HCT116 (cell line): ENCODE results near the gene RPTOR. TPM values are rescaled to one million over a fixed set of nuclear protein-coding genes. Genes with fewer than 3 reads are reported as not detected.

ENCODE experiments used
- ATAC-seq: fragments of 200-7000 bp; cut with Tn5 transposase; 2 replicates; pipeline ENCODE4 v1.9.1; 2020; ENCODE audit warnings: mild to moderate bottlenecking, moderate library complexity
- BruUV-seq: library from RNA; stranded (reverse); fragments of 400-500 nt; replicated peaks from 2 replicates; lab custom pipeline; 2021; lab: Mats Ljungman, UMichigan
- CTCF ChIA-PET: fragments of 300-600 bp; sonication (Branson Sonifier 250); formaldehyde crosslinking; loops from one replicate; lab custom pipeline; 2021; ENCODE audit warnings: antibody characterized with exemption; lab: Charles Lee
- POLR2A ChIA-PET: fragments of 300-600, 350-600 bp; sonication (Branson Sonifier 250); formaldehyde crosslinking; loops from one replicate; lab custom pipeline; 2021; ENCODE audit warnings: antibody characterized with exemption; lab: Charles Lee
- RAD21 ChIA-PET, 2 experiments: fragments of 300-600 bp; sonication (Branson Sonifier 250); formaldehyde crosslinking; loops; one replicate each; lab custom pipeline; 2023; ENCODE audit warnings: low total read pairs in 2 of 2; ENCODE audit not compliant: uncharacterized antibody in 2 of 2, unreplicated experiment in 2 of 2, low non-redundant PET in 1 of 2; lab: Charles Lee
- DNase-seq: peaks from one replicate; pipeline ENCODE4 v3.0.0-alpha.2; 2010; ENCODE audit warnings: low read depth, low spot score
- H2AFZ ChIP-seq: fragments of 200-600 bp; shearing (Covaris generic), sonication (generic); 2 replicates; pipeline ENCODE4 v1.6.1; 2017; ENCODE audit warnings: low read depth, mixed run types, mixed read lengths, antibody characterized with exemption, low read length; ENCODE audit not compliant: poor library complexity, severe bottlenecking
- H3K27ac ChIP-seq: 2 replicates; pipeline ENCODE4 v1.5.1; 2012; ENCODE audit warnings: low read depth, low read length
- H3K27me3 ChIP-seq: fragments of 200-600 bp; sonication (generic); 2 replicates; pipeline ENCODE4 v1.6.1; 2016; ENCODE audit warnings: mixed run types, low read length, mixed read lengths; ENCODE audit not compliant: insufficient read depth
- H3K36me3 ChIP-seq, 2 experiments: fragments of 200-500 bp in 1 of 2; fragments of 200-600 bp in 1 of 2; sonication (Bioruptor generic) in 1 of 2; sonication (generic) in 1 of 2; 2 replicates each; pipeline versions ENCODE4 v1.5.1 to v1.6.1; 2014 to 2016; ENCODE audit warnings: low read length in 2 of 2, inconsistent platforms in 1 of 2, mixed read lengths in 1 of 2, mixed run types in 1 of 2; ENCODE audit not compliant: insufficient read depth in 2 of 2, control insufficient read depth in 1 of 2
- H3K4me1 ChIP-seq, 2 experiments: fragments of 200-600 bp in 1 of 2; sonication (generic) in 1 of 2; 2 replicates each; pipeline versions ENCODE4 v1.5.1 to v1.6.1; 2012 to 2017; ENCODE audit warnings: low read length in 2 of 2, inconsistent platforms in 1 of 2, mild to moderate bottlenecking in 1 of 2, mixed read lengths in 1 of 2, mixed run types in 1 of 2, moderate library complexity in 1 of 2; ENCODE audit not compliant: insufficient read depth in 2 of 2, control insufficient read depth in 1 of 2
- H3K4me2 ChIP-seq: fragments of 200-600 bp; sonication (generic); 2 replicates; pipeline ENCODE4 v1.6.1; 2017; ENCODE audit warnings: mixed run types, low read length, mixed read lengths
- H3K4me3 ChIP-seq, 2 experiments: fragments of 200-600 bp in 1 of 2; sonication (generic) in 1 of 2; replicated peaks in 1 of 2; 2 replicates each; pipeline ENCODE4 v1.5.1; 2011 to 2016; ENCODE audit warnings: low read length in 2 of 2, control low read depth in 1 of 2, low read depth in 1 of 2, mild to moderate bottlenecking in 1 of 2, mixed read lengths in 1 of 2, mixed run types in 1 of 2
- H3K79me2 ChIP-seq: fragments of 200-600 bp; sonication (generic); 2 replicates; pipeline ENCODE4 v1.6.1; 2017; ENCODE audit warnings: mild to moderate bottlenecking, mixed run types, low read length, moderate library complexity, mixed read lengths; ENCODE audit not compliant: insufficient read depth
- H3K9ac ChIP-seq: fragments of 200-600 bp; sonication (generic); 2 replicates; pipeline ENCODE4 v1.6.1; 2016; ENCODE audit warnings: low read length, mixed read lengths
- H3K9me2 ChIP-seq: fragments of 200-600 bp; sonication (generic), shearing (Covaris generic); 2 replicates; pipeline ENCODE4 v1.6.1; 2017; ENCODE audit warnings: mixed run types, mild to moderate bottlenecking, moderate library complexity; ENCODE audit not compliant: insufficient read depth
- H3K9me3 ChIP-seq, 2 experiments: fragments of 200-500 bp in 1 of 2; fragments of 200-600 bp in 1 of 2; sonication (Bioruptor generic) in 1 of 2; sonication (generic) in 1 of 2; 2 replicates each; pipeline ENCODE4 v1.6.1; 2014 to 2017; ENCODE audit warnings: low read length in 2 of 2, mixed read lengths in 2 of 2, inconsistent platforms in 1 of 2, low read depth in 1 of 2, mild to moderate bottlenecking in 1 of 2, mixed run types in 1 of 2, moderate library complexity in 1 of 2; ENCODE audit not compliant: control insufficient read depth in 1 of 2, insufficient read depth in 1 of 2
- H4K20me1 ChIP-seq: fragments of 200-600 bp; sonication (generic), shearing (Covaris generic); 2 replicates; pipeline ENCODE4 v1.6.1; 2017; ENCODE audit warnings: mixed run types, mild to moderate bottlenecking, moderate library complexity; ENCODE audit not compliant: insufficient read depth
- CBX3 ChIP-seq: IDR thresholded peaks from 2 replicates; pipeline ENCODE4 v1.6.1; 2012; ENCODE audit warnings: low read depth
- CEBPB ChIP-seq: IDR thresholded peaks from 2 replicates; pipeline ENCODE4 v1.6.1; 2012; ENCODE audit warnings: low read depth
- ELF1 ChIP-seq: IDR thresholded peaks from 2 replicates; pipeline ENCODE4 v1.6.1; 2012; ENCODE audit warnings: low read depth, borderline replicate concordance
- EZH2 ChIP-seq: fragments of 200-600 bp; sonication (generic); IDR thresholded peaks from 2 replicates; pipeline ENCODE4 v1.6.1; 2017; ENCODE audit warnings: antibody characterized with exemption, mixed run types
- EZH2phosphoT487 ChIP-seq: fragments of 200-600 bp; IDR thresholded peaks from 2 replicates; pipeline ENCODE4 v1.6.1; 2018; ENCODE audit warnings: antibody characterized with exemption, borderline replicate concordance
- JUND ChIP-seq: IDR thresholded peaks from 2 replicates; pipeline ENCODE4 v1.6.1; 2012
- POLR2AphosphoS5 ChIP-seq: IDR thresholded peaks from 2 replicates; pipeline ENCODE4 v1.6.1; 2011; ENCODE audit warnings: mild to moderate bottlenecking, low read depth, low read length, moderate library complexity
- RAD21 ChIP-seq: IDR thresholded peaks from 2 replicates; pipeline ENCODE4 v1.6.1; 2012; ENCODE audit warnings: low read depth, mild to moderate bottlenecking
- SIN3A ChIP-seq: IDR thresholded peaks from 2 replicates; pipeline ENCODE4 v1.6.1; 2012; ENCODE audit warnings: low read depth
- SRF ChIP-seq: IDR thresholded peaks from 2 replicates; pipeline ENCODE4 v1.6.1; 2012; ENCODE audit warnings: low read depth
- YY1 ChIP-seq: IDR thresholded peaks from 2 replicates; pipeline ENCODE4 v1.6.1; 2011; ENCODE audit warnings: low read length, low read depth, moderate library complexity, mild to moderate bottlenecking; ENCODE audit not compliant: insufficient replicate concordance; ENCODE audit errors: extremely low read depth
- ZFX ChIP-seq: fragments of 450-650 bp; IDR thresholded peaks from 2 replicates; pipeline ENCODE4 v1.6.1; 2017
- ZNF274 ChIP-seq: fragments of 200-500 bp; sonication (Bioruptor generic); IDR thresholded peaks from 2 replicates; pipeline ENCODE4 v1.6.1; 2014; ENCODE audit warnings: mild to moderate bottlenecking, low read depth, low read length, inconsistent platforms
- intact Hi-C: fragments of 100-400 bp; cut with micrococcal nuclease; formaldehyde crosslinking; loops from 2 replicates; pipeline ENCODE4 v1.10.0; 2022
- total RNA-seq: library from RNA; stranded (reverse); gene quantifications from one replicate; pipeline ENCODE4 v1.2.1, GENCODE V29; 2021; ENCODE audit not compliant: unreplicated experiment
- TF ChIP-seq, protein P1 (sequence below): IDR thresholded peaks from 2 replicates; pipeline ENCODE4 v1.6.1; 2012

RPTOR gene
- total RNA-seq, 1 experiment from 2014 or later = 69.5 TPM

DNA sequence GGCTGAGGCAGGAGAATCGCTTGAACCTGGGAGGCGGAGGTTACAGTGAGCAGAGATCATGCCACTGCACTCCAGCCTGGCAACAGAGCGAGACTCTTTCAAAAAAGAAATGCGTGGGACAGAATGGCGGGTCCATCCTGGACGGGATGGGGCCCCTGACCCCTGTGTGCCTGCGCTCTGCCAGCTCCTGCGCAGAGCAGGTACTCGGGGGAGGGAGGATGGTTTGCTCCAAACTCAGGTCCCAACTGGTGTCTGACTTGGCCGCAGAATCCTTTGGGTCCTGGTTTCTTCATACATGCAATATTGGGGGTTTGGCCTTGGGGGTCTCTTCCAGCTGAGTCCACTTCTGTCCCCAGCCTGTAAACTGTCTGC is 457.4 kb downstream of the RPTOR start:
- H3K79me2 ChIP-seq = no peaks in the 10 kb centered on the region
- ATAC-seq (peak; percentile 16; the same call in 1 of the 2 replicates), DNase-seq (no peak)
- ChIA-PET RAD21 (no interaction called here), POLR2A (no interaction called here), CTCF (interaction anchor here (1.2 kb wide), 1 partner anchor 11 kb away, joined by 3 read pairs; the partner anchor contains the start of gene CHMP6)
- H3K4me3 ChIP-seq = no peak overlapping the region
- H3K36me3 ChIP-seq = peaks cover 20 to 21% of the 10 kb centered on the region in 2 experiments; a peak in 3 of 4 replicates
- peaks cover 12% of the 10 kb centered on the region for H3K27me3 ChIP-seq
- no peaks in the 10 kb centered on the region for H3K9me2 ChIP-seq
- TF ChIP-seq RAD21 = no peak
- TF ChIP-seq POLR2AphosphoS5 = no peak
- no peak for TF ChIP-seq CBX3
- TF ChIP-seq EZH2phosphoT487 = no peak
- no peak for TF ChIP-seq SRF
- TF ChIP-seq JUND = no peak
- TF ChIP-seq ZNF274 = no peak
- TF ChIP-seq YY1 = no peak
- no peak for TF ChIP-seq SIN3A
- TF ChIP-seq ELF1 = no peak
- TF ChIP-seq, protein P1, sequence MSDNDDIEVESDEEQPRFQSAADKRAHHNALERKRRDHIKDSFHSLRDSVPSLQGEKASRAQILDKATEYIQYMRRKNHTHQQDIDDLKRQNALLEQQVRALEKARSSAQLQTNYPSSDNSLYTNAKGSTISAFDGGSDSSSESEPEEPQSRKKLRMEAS = no peak
- no peak for TF ChIP-seq ZFX
- no peak for TF ChIP-seq EZH2
- TF ChIP-seq CEBPB = no peak
- TF ChIP-seq, all 23 proteins: peak for 0
- BruUV-seq = no TSS peak
- intact Hi-C loops = no loop called here
- H3K4me2 ChIP-seq = peak overlapping the region; percentile 30
- H3K9me3 ChIP-seq = no peaks in the 10 kb centered on the region
- H4K20me1 ChIP-seq = no peaks in the 10 kb centered on the region
- H2AFZ ChIP-seq = no peak overlapping the region
- peaks cover 8 to 16% of the 10 kb centered on the region in 2 experiments for H3K4me1 ChIP-seq
- no peak overlapping the region for H3K9ac ChIP-seq
- no peak overlapping the region for H3K27ac ChIP-seq
